Lower leg skin (tissue), 4 donors: ENCODE results near the gene BPI. TPM values are rescaled to one million over a fixed set of nuclear protein-coding genes. Genes with fewer than 3 reads are reported as not detected.

ENCODE experiments used
- DNase-seq, 2 donors: peaks; one replicate each; pipeline ENCODE4 v3.0.0-alpha.2; 2019; ENCODE audit warnings: low spot score in 2 of 2
- H3K4me3 ChIP-seq: fragments of 200-600 bp; sonication (generic); 2 replicates; pipeline ENCODE4 v1.5.1; 2017; ENCODE audit warnings: mild to moderate bottlenecking, low read depth; ENCODE audit not compliant: poor library complexity, severe bottlenecking
- POLR2A ChIP-seq, 2 donors: fragments of 450-650 bp; IDR thresholded peaks; one replicate each; pipeline ENCODE4 v1.6.1; 2016 to 2017; ENCODE audit warnings: antibody characterized with exemption in 2 of 2, mild to moderate bottlenecking in 1 of 2, moderate library complexity in 1 of 2
- WGBS, 2 donors: methylation state at CpG; one replicate each; pipeline ENCODE4 v1.1.5; 2018; 5-methylcytosine and 5-hydroxymethylcytosine counted together
- intact Hi-C: fragments of 100-400 bp; cut with DNase I; formaldehyde crosslinking; loops from one replicate; pipeline ENCODE4 v1.15.0; 2023; ENCODE audit warnings: low total_unique reads
- total RNA-seq, 4 donors: library from RNA; depleted of rRNA; stranded (reverse); fragments of >200 nt; gene quantifications; one replicate each; pipeline ENCODE4 v1.1.0, GENCODE V29; 2016
- TF ChIP-seq, protein P1 (sequence below), 3 donors: fragments of 450-650 bp; IDR thresholded peaks; one replicate each; pipeline ENCODE4 v1.5.1; 2016; ENCODE audit warnings: antibody characterized with exemption in 3 of 3, mild to moderate bottlenecking in 3 of 3, moderate library complexity in 2 of 3

Gene BPI
- total RNA-seq, 4 donors from 2014 or later = not detected

DNA sequence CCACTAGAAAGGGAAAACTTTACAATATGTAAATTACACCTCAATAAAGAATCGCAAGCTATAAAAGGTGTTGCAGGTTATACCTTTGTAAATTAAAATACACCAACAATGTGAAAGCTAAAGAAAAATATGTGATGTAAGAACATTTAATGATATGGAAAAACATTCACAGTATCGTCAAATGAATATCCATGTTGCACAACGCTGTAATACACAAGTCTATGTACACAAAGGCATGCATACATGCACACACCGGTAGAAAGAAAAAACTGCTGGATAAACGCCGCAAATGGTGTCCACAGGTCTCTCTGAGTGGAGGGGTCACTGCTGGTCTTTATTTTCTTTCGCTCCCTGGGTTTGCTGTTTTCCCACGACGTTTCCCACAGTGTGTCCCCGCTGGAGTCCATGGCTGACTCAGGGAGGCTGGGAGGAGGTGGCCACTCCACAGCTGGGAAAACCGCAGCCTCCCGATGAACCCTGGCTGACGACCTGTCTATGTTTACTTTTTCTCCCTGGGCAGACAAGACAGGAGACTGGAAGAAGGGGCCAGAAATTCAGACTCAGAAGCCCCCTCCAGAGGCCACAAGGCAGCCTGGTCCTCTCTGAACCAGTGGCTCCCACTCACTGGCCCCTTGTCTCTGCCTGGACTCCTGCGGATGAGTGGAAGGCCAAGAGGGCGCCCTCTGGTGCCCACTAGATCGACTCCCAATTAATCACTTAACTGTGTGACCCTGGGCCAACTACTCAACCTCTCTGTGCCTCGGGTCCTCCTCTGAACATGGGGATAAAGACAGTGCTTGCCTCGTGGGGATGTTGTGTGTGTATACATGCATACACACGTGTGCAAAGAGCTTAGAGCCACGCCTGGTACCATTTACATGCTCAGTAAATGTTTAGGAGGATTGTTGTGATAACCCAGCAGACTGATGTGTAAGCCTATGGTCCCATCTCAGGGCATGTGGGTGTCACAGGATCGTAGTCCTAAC lies 12.8 kb upstream of the BPI start:
- intact Hi-C loops = no loop called here
- WGBS, 2 donors = 51 to 62% methylated on average over 21 of the region's 21 CpGs
- no peak overlapping the region for H3K4me3 ChIP-seq
- TF ChIP-seq POLR2A (IDR thresholded peaks at IDR 0.05) = no peak
- TF ChIP-seq, protein P1, sequence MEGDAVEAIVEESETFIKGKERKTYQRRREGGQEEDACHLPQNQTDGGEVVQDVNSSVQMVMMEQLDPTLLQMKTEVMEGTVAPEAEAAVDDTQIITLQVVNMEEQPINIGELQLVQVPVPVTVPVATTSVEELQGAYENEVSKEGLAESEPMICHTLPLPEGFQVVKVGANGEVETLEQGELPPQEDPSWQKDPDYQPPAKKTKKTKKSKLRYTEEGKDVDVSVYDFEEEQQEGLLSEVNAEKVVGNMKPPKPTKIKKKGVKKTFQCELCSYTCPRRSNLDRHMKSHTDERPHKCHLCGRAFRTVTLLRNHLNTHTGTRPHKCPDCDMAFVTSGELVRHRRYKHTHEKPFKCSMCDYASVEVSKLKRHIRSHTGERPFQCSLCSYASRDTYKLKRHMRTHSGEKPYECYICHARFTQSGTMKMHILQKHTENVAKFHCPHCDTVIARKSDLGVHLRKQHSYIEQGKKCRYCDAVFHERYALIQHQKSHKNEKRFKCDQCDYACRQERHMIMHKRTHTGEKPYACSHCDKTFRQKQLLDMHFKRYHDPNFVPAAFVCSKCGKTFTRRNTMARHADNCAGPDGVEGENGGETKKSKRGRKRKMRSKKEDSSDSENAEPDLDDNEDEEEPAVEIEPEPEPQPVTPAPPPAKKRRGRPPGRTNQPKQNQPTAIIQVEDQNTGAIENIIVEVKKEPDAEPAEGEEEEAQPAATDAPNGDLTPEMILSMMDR (IDR thresholded peaks at IDR 0.05) = no peak
- no peak for DNase-seq

DNA sequence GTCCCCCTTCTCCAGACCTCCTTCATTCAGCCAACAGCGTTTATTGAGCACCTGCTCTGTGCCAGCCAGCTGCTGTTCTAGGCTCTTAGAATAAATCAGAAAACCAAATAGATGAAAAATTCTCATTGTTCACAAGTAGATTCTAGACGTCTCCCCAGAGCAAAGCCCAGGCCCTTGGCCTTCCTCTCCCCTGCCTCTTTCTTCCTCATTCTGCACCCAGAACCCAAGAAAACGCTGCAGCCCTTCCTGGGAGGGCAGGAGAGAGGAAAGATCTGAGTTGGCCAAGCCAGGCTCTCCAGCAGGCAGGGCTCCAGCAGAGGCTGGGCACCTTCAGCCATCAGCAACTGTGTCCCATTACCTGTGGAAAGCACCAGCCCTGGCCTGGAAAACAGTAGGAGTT lies 12.0 kb upstream of the BPI start:
- TF ChIP-seq, protein P1 (IDR thresholded peaks at IDR 0.05) = no peak
- TF ChIP-seq POLR2A (IDR thresholded peaks at IDR 0.05) = no peak
- no peak overlapping the region for H3K4me3 ChIP-seq
- DNase-seq = no peak
- intact Hi-C loops = no loop called here
- 50 to 51% methylated on average over 3 of the region's 3 CpGs for WGBS, 2 donors

DNA sequence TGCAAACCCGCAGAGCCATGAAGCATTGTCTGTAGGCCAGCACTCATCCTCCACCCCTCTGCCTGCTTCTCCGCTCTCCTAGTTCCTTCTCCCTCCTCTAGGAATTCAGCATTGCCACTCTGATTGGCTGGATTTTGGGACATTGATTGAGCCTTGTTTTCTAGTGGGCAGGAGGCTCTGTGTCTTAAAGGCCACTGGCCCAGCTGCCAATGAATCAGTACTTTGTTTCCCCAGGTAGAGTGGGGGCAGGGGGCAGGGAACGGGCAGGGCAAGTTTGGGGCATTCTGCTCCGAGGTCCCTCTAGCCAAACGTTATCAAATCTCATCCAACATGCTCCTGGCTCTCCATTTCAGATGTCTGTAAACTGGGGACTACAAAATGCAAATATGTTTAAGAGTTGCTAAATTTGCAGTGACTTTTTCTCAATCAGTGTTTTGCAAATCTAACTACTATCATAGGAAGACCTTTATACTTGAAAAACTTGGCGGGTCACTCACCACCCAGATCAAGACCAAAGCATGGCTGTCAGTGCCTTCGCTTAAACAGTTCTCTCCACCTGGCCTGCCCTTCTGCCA lies 10.4 kb upstream of the BPI start:
- TF ChIP-seq, protein P1 (IDR thresholded peaks at IDR 0.05) = no peak
- TF ChIP-seq POLR2A (IDR thresholded peaks at IDR 0.05) = no peak
- H3K4me3 ChIP-seq = no peak overlapping the region
- intact Hi-C loops = no loop called here
- no peak for DNase-seq
- 65 to 74% methylated on average over 7 of the region's 7 CpGs for WGBS, 2 donors

DNA sequence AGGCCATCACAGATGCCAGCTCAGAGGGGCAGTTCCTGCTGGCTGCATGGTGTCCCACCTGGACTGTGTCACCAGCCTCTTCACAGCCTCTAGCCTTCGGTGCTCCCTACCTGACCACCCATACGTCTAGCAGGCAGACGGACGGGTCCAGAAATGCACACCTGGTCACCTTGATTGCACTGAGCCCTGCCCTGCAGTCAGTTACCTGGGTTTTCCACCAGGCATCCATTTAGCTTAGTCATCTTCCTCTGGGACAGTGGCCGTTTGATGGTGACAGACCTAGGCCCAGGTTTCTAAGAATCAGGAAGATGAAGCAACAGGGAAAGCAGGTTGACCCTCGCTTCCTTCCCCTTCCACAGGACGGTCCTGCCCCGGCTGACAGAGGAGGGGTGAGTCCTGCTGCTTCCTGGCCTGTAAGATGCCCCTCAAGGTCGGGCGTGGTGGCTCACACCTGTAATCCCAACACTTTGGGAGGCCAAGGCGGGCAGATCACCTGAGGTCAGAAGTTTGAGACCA lies 9.8 kb upstream of the BPI start:
- intact Hi-C loops = no loop called here
- DNase-seq = no peak
- WGBS, 2 donors = 83 to 87% methylated on average over 11 of the region's 11 CpGs
- no peak overlapping the region for H3K4me3 ChIP-seq
- TF ChIP-seq POLR2A (IDR thresholded peaks at IDR 0.05) = no peak
- TF ChIP-seq, protein P1 (IDR thresholded peaks at IDR 0.05) = no peak

DNA sequence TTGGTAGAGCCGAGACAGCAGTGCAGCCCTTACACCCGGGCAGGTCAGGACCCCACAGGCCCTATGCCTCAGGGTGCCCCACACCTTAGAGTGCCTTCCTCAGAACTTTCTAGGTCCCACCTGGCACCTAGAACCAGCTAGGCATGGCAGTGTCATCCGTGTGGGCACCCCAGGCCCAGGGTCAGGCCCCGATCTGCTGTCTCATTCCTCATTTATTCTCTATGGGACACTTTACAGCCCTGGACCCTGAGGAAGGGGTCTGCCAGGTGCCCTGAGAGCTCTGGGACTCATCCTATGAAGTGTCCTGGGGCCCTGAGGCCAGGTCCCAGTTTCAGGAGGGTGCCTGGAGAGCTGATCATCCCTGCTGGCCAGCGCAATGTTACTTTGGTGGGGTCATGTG lies 8.1 kb upstream of the BPI start:
- TF ChIP-seq POLR2A (IDR thresholded peaks at IDR 0.05) = no peak
- TF ChIP-seq, protein P1 (IDR thresholded peaks at IDR 0.05) = no peak
- WGBS, 2 donors = 81 to 89% methylated on average over 5 of the region's 5 CpGs
- intact Hi-C loops = no loop called here

More for the DNA sequence above, 8.1 kb upstream of the BPI start:
- DNase-seq = no peak
- no peak overlapping the region for H3K4me3 ChIP-seq
